ENCODE measurements around the gene RBM27. TPM values are rescaled to one million over a fixed set of nuclear protein-coding genes. Genes with fewer than 3 reads are reported as not detected.

RBM27 gene
- polyA plus RNA-seq, 1 donor (not counting 4 experiments of a cell fraction or from before 2014, with no cell fraction given), result 18.3 TPM

DNA sequence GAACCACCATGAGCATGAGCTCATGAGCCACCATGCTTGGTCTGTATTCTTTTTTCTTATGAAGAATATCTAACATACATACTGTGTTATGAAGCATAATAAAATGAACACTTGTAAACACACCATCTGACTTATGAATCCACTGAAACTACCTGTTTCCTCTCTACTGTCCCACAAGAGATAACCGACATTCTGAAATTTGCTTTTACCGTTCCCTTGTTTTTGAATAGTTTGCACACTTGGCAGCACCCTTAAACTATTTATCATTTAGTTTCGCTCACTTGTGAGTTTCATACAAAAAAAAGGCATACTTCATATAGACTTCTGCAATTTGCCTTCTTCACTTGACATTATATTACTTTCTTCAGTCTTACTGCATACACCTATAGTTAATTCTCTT, 29.8 kb upstream of the RBM27 start:
- dilution Hi-C loops (cut with MboI; ENCODE audit: extremely low pct_ligation_motif_present, low sequenced_read_pairs), result no loop called here
- no peak for FAIRE-seq
- no peaks in the 10 kb centered on the region for H3K4me1 ChIP-seq (ENCODE audit: control insufficient read depth, extremely low read depth, insufficient read depth, low read length)

DNA sequence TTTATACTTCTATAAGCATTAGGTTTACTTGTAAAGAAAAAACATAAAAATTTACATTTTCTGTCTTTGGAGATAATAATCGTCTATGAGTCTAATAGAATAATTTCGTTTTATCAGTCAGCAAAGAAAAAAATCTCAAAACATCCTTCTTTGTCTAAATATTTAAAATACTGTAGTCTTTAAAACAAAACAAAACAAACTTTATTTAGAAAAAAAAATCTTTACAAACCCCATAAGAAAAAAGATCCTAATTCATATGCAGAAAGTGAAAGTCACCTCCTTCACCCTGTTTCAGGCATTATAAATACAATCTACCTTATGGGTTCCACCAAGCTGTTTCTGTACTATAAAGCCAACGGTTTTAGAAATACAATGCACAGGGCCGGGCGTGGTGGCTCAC, 26.6 kb upstream of the RBM27 start:
- TF ChIP-seq, protein P1, sequence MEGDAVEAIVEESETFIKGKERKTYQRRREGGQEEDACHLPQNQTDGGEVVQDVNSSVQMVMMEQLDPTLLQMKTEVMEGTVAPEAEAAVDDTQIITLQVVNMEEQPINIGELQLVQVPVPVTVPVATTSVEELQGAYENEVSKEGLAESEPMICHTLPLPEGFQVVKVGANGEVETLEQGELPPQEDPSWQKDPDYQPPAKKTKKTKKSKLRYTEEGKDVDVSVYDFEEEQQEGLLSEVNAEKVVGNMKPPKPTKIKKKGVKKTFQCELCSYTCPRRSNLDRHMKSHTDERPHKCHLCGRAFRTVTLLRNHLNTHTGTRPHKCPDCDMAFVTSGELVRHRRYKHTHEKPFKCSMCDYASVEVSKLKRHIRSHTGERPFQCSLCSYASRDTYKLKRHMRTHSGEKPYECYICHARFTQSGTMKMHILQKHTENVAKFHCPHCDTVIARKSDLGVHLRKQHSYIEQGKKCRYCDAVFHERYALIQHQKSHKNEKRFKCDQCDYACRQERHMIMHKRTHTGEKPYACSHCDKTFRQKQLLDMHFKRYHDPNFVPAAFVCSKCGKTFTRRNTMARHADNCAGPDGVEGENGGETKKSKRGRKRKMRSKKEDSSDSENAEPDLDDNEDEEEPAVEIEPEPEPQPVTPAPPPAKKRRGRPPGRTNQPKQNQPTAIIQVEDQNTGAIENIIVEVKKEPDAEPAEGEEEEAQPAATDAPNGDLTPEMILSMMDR (optimal IDR thresholded peaks at IDR 0.05 in 1 of 3, IDR thresholded peaks at IDR 0.05 in 1 of 3, conservative IDR thresholded peaks at IDR 0.05 in 1 of 3; ENCODE audit: extremely low read depth in 1 of 3, insufficient read depth in 2 of 3, low read length in 3 of 3), result no peak
- no peak for TF ChIP-seq EZH2 (IDR thresholded peaks at IDR 0.05; ENCODE audit: low read length)
- H3K4me1 ChIP-seq (ENCODE audit: control insufficient read depth, extremely low read depth, insufficient read depth, low read length), result peaks cover 5% of the 10 kb centered on the region
- H3K27me3 ChIP-seq (ENCODE audit: control insufficient read depth, extremely low read depth, insufficient read depth, low read length), result no peaks in the 10 kb centered on the region
- no peaks in the 10 kb centered on the region for H3K9me3 ChIP-seq (ENCODE audit: control insufficient read depth, low read depth, low read length)
- H3K9me1 ChIP-seq (ENCODE audit: control insufficient read depth, extremely low read depth, insufficient read depth, low read length), result no peaks in the 10 kb centered on the region
- H3K4me3 ChIP-seq (ENCODE audit: control insufficient read depth in 2 of 3, extremely low read depth in 1 of 3, insufficient read depth in 2 of 3, low read depth in 1 of 3, low read length in 3 of 3), result no peak overlapping the region
- no peak overlapping the region for H2AFZ ChIP-seq (ENCODE audit: control insufficient read depth, low read length)
- no peaks in the 10 kb centered on the region for H4K20me1 ChIP-seq (ENCODE audit: control insufficient read depth, extremely low read depth, insufficient read depth, low read length)
- H3K79me2 ChIP-seq (ENCODE audit: control insufficient read depth, insufficient read depth, low read length), result peaks cover 47% of the 10 kb centered on the region
- FAIRE-seq (no peak), DNase-seq (ENCODE audit: low read depth, low spot score) (no peak)
- H3K36me3 ChIP-seq (ENCODE audit: control insufficient read depth in 2 of 2, extremely low read depth in 1 of 2, insufficient read depth in 2 of 2, low read length in 2 of 2), result peaks cover 2 to 9% of the 10 kb centered on the region in 2 experiments
- H3K4me2 ChIP-seq (ENCODE audit: control insufficient read depth, extremely low read depth, insufficient read depth, low read depth, low read length), result no peak overlapping the region
- no peak overlapping the region for H3K27ac ChIP-seq (ENCODE audit: control insufficient read depth, insufficient read depth, low read length)
- dilution Hi-C loops (cut with MboI; ENCODE audit: extremely low pct_ligation_motif_present, low sequenced_read_pairs), result no loop called here
- H3K9ac ChIP-seq (ENCODE audit: control insufficient read depth, extremely low read depth, insufficient read depth, low read length), result no peak overlapping the region

More for the DNA sequence above, 29.8 kb upstream of the RBM27 start:
- no peak overlapping the region for H3K9ac ChIP-seq (ENCODE audit: control insufficient read depth, extremely low read depth, insufficient read depth, low read length)
- H3K27me3 ChIP-seq (ENCODE audit: control insufficient read depth, extremely low read depth, insufficient read depth, low read length), result no peaks in the 10 kb centered on the region
- TF ChIP-seq, protein P1 (optimal IDR thresholded peaks at IDR 0.05 in 1 of 3, IDR thresholded peaks at IDR 0.05 in 1 of 3, conservative IDR thresholded peaks at IDR 0.05 in 1 of 3; ENCODE audit: extremely low read depth in 1 of 3, insufficient read depth in 2 of 3, low read length in 3 of 3), result no peak
- TF ChIP-seq EZH2 (IDR thresholded peaks at IDR 0.05; ENCODE audit: low read length), result no peak
- no peak for DNase-seq (ENCODE audit: low read depth, low spot score)
- H3K4me3 ChIP-seq (ENCODE audit: control insufficient read depth in 2 of 3, extremely low read depth in 1 of 3, insufficient read depth in 2 of 3, low read depth in 1 of 3, low read length in 3 of 3), result no peak overlapping the region
- no peaks in the 10 kb centered on the region for H4K20me1 ChIP-seq (ENCODE audit: control insufficient read depth, extremely low read depth, insufficient read depth, low read length)
- peaks cover 4 to 9% of the 10 kb centered on the region in 2 experiments for H3K36me3 ChIP-seq (ENCODE audit: control insufficient read depth in 2 of 2, extremely low read depth in 1 of 2, insufficient read depth in 2 of 2, low read length in 2 of 2)
- no peak overlapping the region for H2AFZ ChIP-seq (ENCODE audit: control insufficient read depth, low read length)
- H3K79me2 ChIP-seq (ENCODE audit: control insufficient read depth, insufficient read depth, low read length), result peaks cover 15% of the 10 kb centered on the region
- H3K4me2 ChIP-seq (ENCODE audit: control insufficient read depth, extremely low read depth, insufficient read depth, low read depth, low read length), result no peak overlapping the region
- H3K27ac ChIP-seq (ENCODE audit: control insufficient read depth, insufficient read depth, low read length), result no peak overlapping the region
- H3K9me3 ChIP-seq (ENCODE audit: control insufficient read depth, low read depth, low read length), result no peaks in the 10 kb centered on the region
- no peaks in the 10 kb centered on the region for H3K9me1 ChIP-seq (ENCODE audit: control insufficient read depth, extremely low read depth, insufficient read depth, low read length)
